GM12872 (cell line): ENCODE data around the gene SNCAIP.

ENCODE experiments used
- TF ChIP-seq, protein P1 (sequence below): IDR thresholded peaks from 3 replicates; pipeline ENCODE4 v1.5.1; 2011; ENCODE audit warnings: low read depth, mild to moderate bottlenecking, low read length, moderate library complexity; ENCODE audit not compliant: insufficient read depth

Gene SNCAIP

DNA sequence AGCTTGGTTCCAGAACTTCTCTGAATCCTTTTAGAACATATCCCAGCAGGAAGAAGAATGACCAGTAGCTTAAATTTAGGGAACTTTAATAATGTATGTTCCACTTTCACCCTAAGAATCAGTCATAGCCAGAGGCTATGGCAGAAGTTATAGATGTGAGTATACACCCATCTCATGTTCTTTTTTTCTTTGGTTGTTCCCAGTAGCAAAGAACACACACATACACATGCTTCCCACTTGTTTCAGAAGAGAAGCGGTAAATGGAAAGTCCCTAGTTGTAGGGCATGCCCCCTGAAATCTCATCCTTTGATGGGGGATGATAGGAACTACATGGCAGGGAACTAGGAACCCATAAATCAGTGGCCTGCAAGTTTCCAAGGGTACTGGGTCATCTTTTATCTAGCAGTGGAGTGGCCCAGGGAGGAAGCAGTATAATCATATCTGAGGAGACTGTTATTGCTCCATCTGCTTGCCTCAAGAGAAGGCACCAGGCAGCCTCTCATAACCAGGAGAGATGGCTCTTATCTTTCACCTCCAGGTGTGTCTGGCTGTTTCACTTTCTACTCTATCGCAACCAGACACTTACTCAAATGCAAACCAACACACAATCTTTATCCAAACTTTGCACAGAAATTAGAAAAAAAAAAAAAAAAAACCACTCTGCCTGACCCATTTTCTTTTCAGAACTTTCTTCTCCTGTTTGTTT lies 109.5 kb downstream of the SNCAIP start:
- TF ChIP-seq, protein P1, sequence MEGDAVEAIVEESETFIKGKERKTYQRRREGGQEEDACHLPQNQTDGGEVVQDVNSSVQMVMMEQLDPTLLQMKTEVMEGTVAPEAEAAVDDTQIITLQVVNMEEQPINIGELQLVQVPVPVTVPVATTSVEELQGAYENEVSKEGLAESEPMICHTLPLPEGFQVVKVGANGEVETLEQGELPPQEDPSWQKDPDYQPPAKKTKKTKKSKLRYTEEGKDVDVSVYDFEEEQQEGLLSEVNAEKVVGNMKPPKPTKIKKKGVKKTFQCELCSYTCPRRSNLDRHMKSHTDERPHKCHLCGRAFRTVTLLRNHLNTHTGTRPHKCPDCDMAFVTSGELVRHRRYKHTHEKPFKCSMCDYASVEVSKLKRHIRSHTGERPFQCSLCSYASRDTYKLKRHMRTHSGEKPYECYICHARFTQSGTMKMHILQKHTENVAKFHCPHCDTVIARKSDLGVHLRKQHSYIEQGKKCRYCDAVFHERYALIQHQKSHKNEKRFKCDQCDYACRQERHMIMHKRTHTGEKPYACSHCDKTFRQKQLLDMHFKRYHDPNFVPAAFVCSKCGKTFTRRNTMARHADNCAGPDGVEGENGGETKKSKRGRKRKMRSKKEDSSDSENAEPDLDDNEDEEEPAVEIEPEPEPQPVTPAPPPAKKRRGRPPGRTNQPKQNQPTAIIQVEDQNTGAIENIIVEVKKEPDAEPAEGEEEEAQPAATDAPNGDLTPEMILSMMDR, result no peak

DNA sequence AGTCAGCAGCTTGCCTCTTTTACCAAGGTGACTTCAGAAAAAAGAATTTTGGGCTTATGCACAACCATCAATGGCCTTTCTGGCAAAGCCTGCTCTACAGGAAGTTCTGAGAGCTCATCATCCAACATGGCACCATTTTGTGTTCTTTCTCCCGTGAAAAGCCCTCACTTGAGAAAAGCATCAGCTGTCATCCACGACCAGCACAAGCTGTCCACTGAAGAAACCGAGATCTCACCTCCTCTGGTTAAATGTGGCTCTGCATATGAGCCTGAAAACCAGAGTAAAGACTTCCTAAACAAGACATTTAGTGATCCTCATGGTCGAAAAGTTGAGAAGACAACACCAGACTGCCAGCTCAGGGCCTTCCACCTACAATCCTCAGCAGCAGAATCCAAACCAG lies 111.2 kb downstream of the SNCAIP start:
- TF ChIP-seq, protein P1, result no peak

DNA sequence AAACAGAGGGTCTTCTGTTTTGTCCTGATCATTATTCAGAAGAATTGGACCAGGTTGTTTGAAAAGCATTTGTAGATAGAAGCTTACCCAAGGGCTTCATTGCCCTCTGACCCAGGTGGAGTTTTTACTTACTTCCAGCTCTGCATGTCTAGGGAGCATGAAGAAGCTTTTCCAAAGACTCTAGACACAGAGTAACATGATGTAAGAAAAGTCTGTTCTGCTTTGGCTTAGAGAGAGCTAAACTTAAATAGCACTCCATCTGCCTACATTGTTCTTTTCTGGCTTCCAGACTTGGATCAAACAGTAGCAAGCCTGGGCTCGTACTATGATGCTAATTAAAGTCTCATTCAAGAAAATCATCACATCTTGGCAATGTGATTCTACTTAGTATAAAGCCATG lies 112.1 kb downstream of the SNCAIP start:
- TF ChIP-seq, protein P1, result no peak

DNA sequence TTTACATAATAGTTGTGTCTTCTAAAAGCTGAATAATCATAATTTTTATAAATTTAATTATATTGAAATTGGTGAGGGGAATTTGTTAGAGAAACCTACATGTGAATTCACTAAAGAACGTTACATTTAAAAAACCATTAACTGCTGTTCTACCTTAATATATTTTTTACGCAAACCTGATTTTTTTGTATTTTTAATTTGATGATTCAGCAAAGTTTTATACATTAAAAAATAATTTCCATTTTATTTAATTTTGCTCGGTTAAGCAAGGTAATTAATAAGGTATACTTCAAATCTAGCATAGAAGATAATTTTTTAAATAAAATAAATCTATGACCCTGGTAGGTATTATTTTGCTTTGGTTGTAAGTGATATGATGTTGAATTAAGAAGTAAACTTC lies 114.3 kb downstream of the SNCAIP start:
- TF ChIP-seq, protein P1, result no peak

DNA sequence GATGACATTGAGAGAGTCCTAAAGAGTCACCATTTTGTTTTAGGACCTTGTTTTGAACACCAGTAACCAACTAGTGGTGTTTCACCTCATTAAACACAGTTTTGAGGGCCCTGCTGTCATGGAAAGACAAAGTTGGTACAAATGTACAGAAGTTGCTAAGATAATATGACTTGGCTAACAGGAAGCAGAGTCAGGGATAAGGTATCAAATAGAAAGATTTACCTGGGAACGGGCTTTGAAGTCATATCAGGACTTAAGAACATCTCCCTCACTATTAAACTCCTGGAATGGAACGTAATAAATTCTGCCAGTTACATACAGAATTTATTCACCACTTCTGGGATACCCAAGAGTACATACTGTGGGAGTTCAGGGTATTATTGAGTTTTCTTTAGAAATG lies 115.6 kb downstream of the SNCAIP start:
- TF ChIP-seq, protein P1, result no peak

DNA sequence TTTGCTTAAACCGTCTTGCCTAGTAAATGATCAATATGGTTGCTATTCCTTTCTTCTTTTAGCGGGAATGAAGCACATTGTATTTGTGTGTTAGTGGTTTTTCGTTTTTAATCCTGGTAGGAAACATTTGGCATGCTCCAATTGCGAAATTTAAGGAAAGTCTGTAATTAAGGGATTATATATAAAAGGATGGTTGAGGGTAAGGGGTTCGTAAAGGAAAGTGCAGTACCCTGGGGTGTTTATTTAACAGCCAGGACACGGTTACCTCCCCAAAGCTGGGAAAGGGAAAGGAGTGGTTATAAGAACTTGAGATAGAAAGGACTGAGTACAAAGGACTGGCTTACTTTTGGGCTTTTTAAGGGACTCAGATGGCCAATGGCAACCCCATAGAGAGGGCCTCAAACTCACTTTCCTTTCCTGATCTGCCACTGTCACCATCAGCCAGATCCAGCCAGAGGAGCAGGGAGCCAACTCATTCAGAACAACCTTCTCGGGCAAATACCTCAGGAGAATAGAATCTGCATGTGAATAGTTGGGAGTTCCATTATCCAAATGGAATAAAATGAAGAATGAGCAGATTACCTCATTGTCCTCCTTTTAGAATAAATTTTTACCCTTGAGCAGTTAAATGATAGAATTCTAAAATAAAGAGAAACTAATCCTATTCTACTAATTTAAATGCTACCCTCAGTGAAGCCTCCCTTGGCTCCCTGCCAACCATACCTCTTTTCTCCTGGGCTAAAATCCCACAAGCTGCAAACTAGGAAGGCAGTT lies 117.7 kb downstream of the SNCAIP start:
- TF ChIP-seq, protein P1, result no peak

DNA sequence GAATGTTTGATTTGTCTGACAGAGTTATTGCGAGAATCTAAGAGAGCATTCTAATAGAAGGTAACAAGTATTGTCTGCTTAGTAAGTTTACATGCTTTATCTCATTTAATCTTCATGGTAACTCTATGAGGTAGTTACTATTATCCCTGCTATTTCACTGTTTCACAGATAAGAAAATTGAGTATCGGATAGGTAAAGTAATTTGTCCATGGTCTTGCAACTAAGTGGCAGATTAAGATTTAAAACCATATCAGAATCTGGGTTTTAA lies 118.2 kb downstream of the SNCAIP start:
- TF ChIP-seq, protein P1, result no peak
